ENCODE data around the gene SF3B2.

The SF3B2 gene

DNA sequence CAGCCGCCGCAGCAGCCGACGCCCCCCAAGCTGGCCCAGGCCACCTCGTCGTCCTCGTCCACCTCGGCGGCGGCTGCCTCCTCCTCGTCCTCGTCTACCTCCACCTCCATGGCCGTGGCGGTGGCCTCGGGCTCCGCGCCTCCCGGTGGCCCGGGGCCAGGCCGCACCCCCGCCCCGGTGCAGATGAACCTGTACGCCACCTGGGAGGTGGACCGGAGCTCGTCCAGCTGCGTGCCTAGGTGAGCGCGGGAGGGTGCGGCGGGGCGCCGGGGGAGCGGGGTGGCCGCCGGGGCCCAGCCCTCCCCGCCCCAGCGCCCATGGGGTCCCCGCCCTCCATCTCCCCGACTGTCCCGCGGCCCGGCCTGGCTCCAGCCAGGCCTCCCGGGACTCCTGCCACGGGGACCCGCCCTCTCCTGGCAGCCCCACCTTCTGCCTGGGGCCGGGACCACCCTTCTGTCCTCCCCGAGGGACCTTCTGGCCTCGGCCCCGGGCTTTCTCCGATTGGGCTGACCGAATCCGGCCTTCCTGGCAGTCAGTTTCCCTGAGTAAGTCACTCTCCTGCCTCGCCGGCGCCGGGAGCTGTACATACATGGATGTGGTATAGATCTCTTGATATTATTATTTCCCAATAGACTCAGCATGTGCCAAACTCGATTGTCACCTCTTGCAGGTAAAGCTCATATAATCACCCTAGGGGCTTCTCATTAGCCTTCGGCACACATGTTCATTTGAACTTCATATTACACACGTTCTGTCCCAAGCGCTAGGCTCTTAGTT, 18.6 kb downstream of the SF3B2 start:
- TF ChIP-seq, protein P1, sequence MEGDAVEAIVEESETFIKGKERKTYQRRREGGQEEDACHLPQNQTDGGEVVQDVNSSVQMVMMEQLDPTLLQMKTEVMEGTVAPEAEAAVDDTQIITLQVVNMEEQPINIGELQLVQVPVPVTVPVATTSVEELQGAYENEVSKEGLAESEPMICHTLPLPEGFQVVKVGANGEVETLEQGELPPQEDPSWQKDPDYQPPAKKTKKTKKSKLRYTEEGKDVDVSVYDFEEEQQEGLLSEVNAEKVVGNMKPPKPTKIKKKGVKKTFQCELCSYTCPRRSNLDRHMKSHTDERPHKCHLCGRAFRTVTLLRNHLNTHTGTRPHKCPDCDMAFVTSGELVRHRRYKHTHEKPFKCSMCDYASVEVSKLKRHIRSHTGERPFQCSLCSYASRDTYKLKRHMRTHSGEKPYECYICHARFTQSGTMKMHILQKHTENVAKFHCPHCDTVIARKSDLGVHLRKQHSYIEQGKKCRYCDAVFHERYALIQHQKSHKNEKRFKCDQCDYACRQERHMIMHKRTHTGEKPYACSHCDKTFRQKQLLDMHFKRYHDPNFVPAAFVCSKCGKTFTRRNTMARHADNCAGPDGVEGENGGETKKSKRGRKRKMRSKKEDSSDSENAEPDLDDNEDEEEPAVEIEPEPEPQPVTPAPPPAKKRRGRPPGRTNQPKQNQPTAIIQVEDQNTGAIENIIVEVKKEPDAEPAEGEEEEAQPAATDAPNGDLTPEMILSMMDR (IDR thresholded peaks at IDR 0.05; ENCODE audit: low read depth, low read length) = no peak
- no peaks in the 10 kb centered on the region for H3K9me3 ChIP-seq (ENCODE audit: severe bottlenecking)
- H3K4me3 ChIP-seq (ENCODE audit: low read depth, low read length) = peak overlapping the region; percentile 78
- peak overlapping the region; percentile 85 for H3K27ac ChIP-seq
- peaks cover 58% of the 10 kb centered on the region for H3K36me3 ChIP-seq
- H3K27me3 ChIP-seq (ENCODE audit: insufficient read depth, low read depth, severe bottlenecking) = no peaks in the 10 kb centered on the region
- peak; percentile 22 for DNase-seq

DNA sequence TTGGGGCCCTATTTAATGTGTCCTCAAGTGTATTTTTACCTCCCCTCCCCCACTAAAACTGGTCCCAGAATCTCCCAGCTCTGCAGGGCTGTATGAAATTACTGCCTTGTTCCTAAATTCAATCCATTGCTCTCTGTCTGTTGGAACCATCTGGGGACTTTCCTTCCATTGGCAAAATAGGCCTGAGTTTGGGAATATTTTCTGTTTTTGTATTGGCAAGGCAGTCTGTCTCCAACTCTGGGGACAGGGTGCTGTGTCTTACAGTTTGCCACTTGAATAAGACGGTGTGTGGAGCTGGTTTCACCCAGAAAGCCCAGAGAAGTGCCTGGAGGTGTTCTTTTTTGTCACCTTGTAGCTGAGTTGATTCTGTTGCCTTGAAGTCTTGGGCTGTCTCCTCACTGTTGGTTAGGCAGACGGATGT, 19.2 kb downstream of the SF3B2 start:
- TF ChIP-seq, protein P1 (IDR thresholded peaks at IDR 0.05; ENCODE audit: low read depth, low read length) = no peak
- DNase-seq = no peak
- no peaks in the 10 kb centered on the region for H3K9me3 ChIP-seq (ENCODE audit: severe bottlenecking)
- peaks cover 58% of the 10 kb centered on the region for H3K36me3 ChIP-seq
- peak overlapping the region; percentile 85 for H3K27ac ChIP-seq
- peak overlapping the region; percentile 78 for H3K4me3 ChIP-seq (ENCODE audit: low read depth, low read length)
- no peaks in the 10 kb centered on the region for H3K27me3 ChIP-seq (ENCODE audit: insufficient read depth, low read depth, severe bottlenecking)

DNA sequence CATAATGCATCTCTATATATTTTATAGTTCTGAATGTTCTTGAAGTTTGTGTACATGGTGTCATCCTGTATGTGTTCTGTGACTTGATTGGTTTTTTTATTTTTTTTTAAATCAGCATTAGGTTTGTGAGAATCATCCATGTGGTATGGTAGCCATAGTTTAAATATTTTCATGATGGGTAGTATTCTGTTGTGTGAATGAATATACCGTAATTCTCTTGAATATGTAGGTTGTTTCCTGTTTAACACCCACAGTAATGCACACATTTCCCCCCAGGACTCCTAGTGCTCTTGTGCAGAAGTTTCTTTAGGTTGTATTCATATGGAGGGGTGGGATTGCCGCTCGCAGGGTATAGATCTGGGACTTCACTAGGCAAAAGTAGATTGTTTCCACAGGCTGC, 19.9 kb downstream of the SF3B2 start:
- TF ChIP-seq, protein P1 (IDR thresholded peaks at IDR 0.05; ENCODE audit: low read depth, low read length) = no peak
- H3K36me3 ChIP-seq = peaks cover 58% of the 10 kb centered on the region
- no peaks in the 10 kb centered on the region for H3K9me3 ChIP-seq (ENCODE audit: severe bottlenecking)
- no peak overlapping the region for H3K27ac ChIP-seq
- DNase-seq = no peak
- no peaks in the 10 kb centered on the region for H3K27me3 ChIP-seq (ENCODE audit: insufficient read depth, low read depth, severe bottlenecking)
- H3K4me3 ChIP-seq (ENCODE audit: low read depth, low read length) = no peak overlapping the region

DNA sequence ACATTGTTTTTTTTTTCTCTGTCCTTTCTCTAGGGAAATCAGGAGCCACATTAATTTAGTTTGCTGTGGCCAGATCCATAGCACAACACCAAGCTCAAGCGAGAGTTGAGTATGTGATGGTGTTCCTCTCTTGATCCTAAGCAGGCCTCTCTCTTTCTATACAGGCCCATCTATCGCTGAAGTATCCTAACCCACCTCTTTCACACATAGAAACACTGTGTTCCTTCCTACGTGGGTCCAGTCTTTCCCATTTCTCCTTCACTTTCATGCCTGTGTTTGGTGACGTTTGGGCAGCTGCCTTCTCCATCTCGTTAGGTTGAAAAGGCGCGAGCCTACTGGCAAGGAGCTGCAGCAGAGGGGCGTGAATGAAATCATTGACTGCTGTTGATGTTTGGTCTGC, 20.4 kb downstream of the SF3B2 start:
- H3K4me3 ChIP-seq (ENCODE audit: low read depth, low read length) = no peak overlapping the region
- no peaks in the 10 kb centered on the region for H3K9me3 ChIP-seq (ENCODE audit: severe bottlenecking)
- peaks cover 55% of the 10 kb centered on the region for H3K36me3 ChIP-seq
- no peaks in the 10 kb centered on the region for H3K27me3 ChIP-seq (ENCODE audit: insufficient read depth, low read depth, severe bottlenecking)
- TF ChIP-seq, protein P1 (IDR thresholded peaks at IDR 0.05; ENCODE audit: low read depth, low read length) = no peak
- no peak overlapping the region for H3K27ac ChIP-seq
- DNase-seq = no peak

DNA sequence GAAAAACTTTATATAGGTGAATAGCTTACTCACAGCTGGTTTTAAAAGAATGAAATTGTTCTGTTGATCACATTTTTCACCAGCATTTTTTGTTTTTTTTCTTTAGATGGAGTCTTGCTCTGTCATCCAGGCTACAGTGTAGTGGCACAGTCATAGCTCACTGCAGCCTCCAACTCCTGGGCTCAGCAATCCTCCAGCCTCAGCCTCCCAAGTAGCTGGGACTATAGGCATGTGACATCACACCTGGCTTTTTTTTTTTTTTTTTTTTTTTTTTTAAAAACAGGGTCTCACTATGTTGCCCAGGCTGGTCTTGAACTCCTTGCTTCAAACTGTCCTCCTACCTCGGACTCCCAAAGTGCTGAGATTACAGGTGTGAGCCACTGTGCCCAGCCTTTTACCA, 21.5 kb downstream of the SF3B2 start:
- DNase-seq = no peak
- no peak overlapping the region for H3K4me3 ChIP-seq (ENCODE audit: low read depth, low read length)
- H3K36me3 ChIP-seq = peaks cover 44% of the 10 kb centered on the region
- TF ChIP-seq, protein P1 (IDR thresholded peaks at IDR 0.05; ENCODE audit: low read depth, low read length) = no peak
- H3K9me3 ChIP-seq (ENCODE audit: severe bottlenecking) = no peaks in the 10 kb centered on the region
- H3K27ac ChIP-seq = no peak overlapping the region
- no peaks in the 10 kb centered on the region for H3K27me3 ChIP-seq (ENCODE audit: insufficient read depth, low read depth, severe bottlenecking)

DNA sequence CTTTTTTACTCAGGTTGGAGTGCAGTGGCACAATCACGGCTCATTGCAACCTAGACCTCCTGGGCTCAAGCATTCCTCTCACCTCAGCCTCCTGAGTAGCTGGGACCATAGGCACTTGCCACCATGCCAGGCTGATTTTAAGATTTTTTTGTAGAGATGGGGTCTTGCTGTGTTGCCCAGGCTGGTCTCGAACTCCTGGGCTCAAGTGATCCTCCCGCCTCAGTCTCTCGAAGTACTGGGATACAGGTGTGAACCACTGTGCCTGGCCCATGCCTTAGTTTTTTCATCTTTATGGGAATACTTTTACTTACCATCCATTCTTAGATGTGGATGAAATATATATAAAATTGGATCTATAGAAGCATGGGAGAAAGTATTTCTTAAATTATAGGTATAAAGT, 23.1 kb downstream of the SF3B2 start:
- peaks cover 44% of the 10 kb centered on the region for H3K36me3 ChIP-seq
- H3K27ac ChIP-seq = no peak overlapping the region
- no peaks in the 10 kb centered on the region for H3K9me3 ChIP-seq (ENCODE audit: severe bottlenecking)
- TF ChIP-seq, protein P1 (IDR thresholded peaks at IDR 0.05; ENCODE audit: low read depth, low read length) = no peak
- no peaks in the 10 kb centered on the region for H3K27me3 ChIP-seq (ENCODE audit: insufficient read depth, low read depth, severe bottlenecking)
- no peak for DNase-seq
- H3K4me3 ChIP-seq (ENCODE audit: low read depth, low read length) = no peak overlapping the region

Data from WERI-Rb-1 (cell line).